H9 (cell line): Measurements from ENCODE around the gene GLYATL1. TPM values are rescaled to one million over a fixed set of nuclear protein-coding genes. Genes with fewer than 3 reads are reported as not detected.

Experiments used
- DNase-seq: peaks from one replicate; pipeline ENCODE4 v3.0.0-alpha.2; 2017
- H2AFZ ChIP-seq: one replicate; pipeline ENCODE4 v1.6.1; 2013; ENCODE audit warnings: mild to moderate bottlenecking, low read length, control low read depth, moderate library complexity
- H2AK5ac ChIP-seq: 2 replicates; pipeline ENCODE4 v1.6.1; 2013; ENCODE audit warnings: low read length, control low read depth, mixed read lengths; ENCODE audit not compliant: insufficient read length
- H2BK120ac ChIP-seq: one replicate; pipeline ENCODE4 v1.6.1; 2013; ENCODE audit warnings: low read depth, mild to moderate bottlenecking, low read length, control low read depth, inconsistent platforms; ENCODE audit not compliant: poor library complexity, severe bottlenecking
- H2BK12ac ChIP-seq: 2 replicates; pipeline ENCODE4 v1.6.1; 2013; ENCODE audit warnings: low read length, control low read depth, mixed read lengths, low read depth; ENCODE audit not compliant: insufficient read length
- H2BK15ac ChIP-seq: 2 replicates; pipeline ENCODE4 v1.6.1; 2013; ENCODE audit warnings: low read depth, low read length, control low read depth
- H2BK20ac ChIP-seq: one replicate; pipeline ENCODE4 v1.6.1; 2013; ENCODE audit warnings: low read depth, mild to moderate bottlenecking, low read length, control low read depth, inconsistent platforms; ENCODE audit not compliant: poor library complexity, severe bottlenecking
- H2BK5ac ChIP-seq: 2 replicates; pipeline ENCODE4 v1.6.1; 2013; ENCODE audit warnings: low read length, control low read depth, mixed read lengths; ENCODE audit not compliant: insufficient read length
- H3K14ac ChIP-seq: 2 replicates; pipeline ENCODE4 v1.6.1; 2013; ENCODE audit warnings: low read length, control low read depth; ENCODE audit not compliant: insufficient read depth
- H3K18ac ChIP-seq: 2 replicates; pipeline ENCODE4 v1.6.1; 2013; ENCODE audit warnings: low read depth, mild to moderate bottlenecking, mixed read lengths, low read length, control low read depth; ENCODE audit not compliant: insufficient read length
- H3K23ac ChIP-seq: 2 replicates; pipeline ENCODE4 v1.6.1; 2013; ENCODE audit warnings: low read length, control low read depth, mixed read lengths, low read depth; ENCODE audit not compliant: insufficient read length
- H3K23me2 ChIP-seq: 2 replicates; pipeline ENCODE4 v1.6.1; 2013; ENCODE audit warnings: low read depth, mild to moderate bottlenecking, mixed read lengths, low read length, control low read depth; ENCODE audit not compliant: insufficient read length, poor library complexity, severe bottlenecking
- H3K27ac ChIP-seq: 2 replicates; pipeline ENCODE4 v1.5.1; 2013; ENCODE audit warnings: low read length, control low read depth, mixed read lengths, low read depth; ENCODE audit not compliant: insufficient read length
- H3K27me3 ChIP-seq: 2 replicates; pipeline ENCODE4 v1.6.1; 2013; ENCODE audit warnings: low read length, control low read depth, inconsistent platforms; ENCODE audit not compliant: insufficient read depth
- H3K4ac ChIP-seq: 2 replicates; pipeline ENCODE4 v1.6.1; 2013; ENCODE audit warnings: low read depth, mild to moderate bottlenecking, control low read depth, inconsistent platforms, low read length, moderate library complexity
- H3K4me1 ChIP-seq: 2 replicates; pipeline ENCODE4 v1.6.1; 2013; ENCODE audit warnings: low read length, control low read depth, inconsistent platforms; ENCODE audit not compliant: insufficient read depth
- H3K4me2 ChIP-seq: 2 replicates; pipeline ENCODE4 v1.6.1; 2013; ENCODE audit warnings: low read length, control low read depth, mixed read lengths; ENCODE audit not compliant: insufficient read length, insufficient read depth
- H3K56ac ChIP-seq: 2 replicates; pipeline ENCODE4 v1.6.1; 2013; ENCODE audit warnings: low read depth, mild to moderate bottlenecking, mixed read lengths, low read length, control low read depth; ENCODE audit not compliant: insufficient read length
- H3K79me1 ChIP-seq: 2 replicates; pipeline ENCODE4 v1.6.1; 2013; ENCODE audit warnings: low read depth, mild to moderate bottlenecking, moderate library complexity, low read length, control low read depth, inconsistent platforms; ENCODE audit not compliant: insufficient read depth, poor library complexity, severe bottlenecking
- H3K79me2 ChIP-seq: 2 replicates; pipeline ENCODE4 v1.6.1; 2013; ENCODE audit warnings: low read length, control low read depth, inconsistent platforms; ENCODE audit not compliant: insufficient read depth
- H3K9ac ChIP-seq: 2 replicates; pipeline ENCODE4 v1.6.1; 2013; ENCODE audit warnings: low read length, control low read depth, mixed read lengths; ENCODE audit not compliant: insufficient read length; ENCODE audit errors: extremely low read depth
- H3K9me3 ChIP-seq: one replicate; pipeline ENCODE4 v1.6.1; 2013; ENCODE audit warnings: low read depth, low read length, inconsistent platforms; ENCODE audit not compliant: control insufficient read depth
- H3T11ph ChIP-seq: one replicate; pipeline ENCODE4 v1.6.1; 2013; ENCODE audit warnings: mild to moderate bottlenecking, low read length, control low read depth, inconsistent platforms
- H4K20me1 ChIP-seq: one replicate; pipeline ENCODE4 v1.6.1; 2013; ENCODE audit not compliant: control insufficient read depth, insufficient read length, insufficient read depth
- H4K5ac ChIP-seq: 2 replicates; pipeline ENCODE4 v1.6.1; 2013; ENCODE audit warnings: low read depth, mild to moderate bottlenecking, mixed read lengths, low read length, control low read depth; ENCODE audit not compliant: insufficient read length
- H4K8ac ChIP-seq: replicated peaks from 2 replicates; pipeline ENCODE4 v1.6.1; 2013; ENCODE audit warnings: low read length, control low read depth, mixed read lengths, low read depth; ENCODE audit not compliant: insufficient read length
- H4K91ac ChIP-seq: 2 replicates; pipeline ENCODE4 v1.6.1; 2013; ENCODE audit warnings: low read depth, mild to moderate bottlenecking, moderate library complexity, mixed read lengths, low read length, control low read depth; ENCODE audit not compliant: insufficient read length
- H3K27ac Mint-ChIP-seq, 3 experiments: 2 replicates in 2 of 3; 3 replicates in 1 of 3; pipeline ENCODE4 v1.8.0; 2020 to 2021; ENCODE audit warnings: mixed read lengths in 3 of 3, mild to moderate bottlenecking in 1 of 3, moderate library complexity in 1 of 3
- H3K27me3 Mint-ChIP-seq: 2 replicates; pipeline ENCODE4 v1.8.0; 2021; ENCODE audit warnings: low read depth, mild to moderate bottlenecking, moderate library complexity, mixed read lengths
- H3K36me3 Mint-ChIP-seq, 3 experiments: 2 replicates in 2 of 3; 3 replicates in 1 of 3; pipeline ENCODE4 v1.8.0; 2020 to 2021; ENCODE audit warnings: low read depth in 3 of 3, mixed read lengths in 3 of 3; ENCODE audit not compliant: insufficient read depth in 1 of 3
- H3K4me1 Mint-ChIP-seq, 2 experiments: 2 replicates each; pipeline ENCODE4 v1.8.0; 2020; ENCODE audit warnings: mixed read lengths in 2 of 2
- H3K4me3 Mint-ChIP-seq, 2 experiments: 2 replicates in 1 of 2; 3 replicates in 1 of 2; pipeline ENCODE4 v1.8.0; 2020 to 2021; ENCODE audit warnings: mild to moderate bottlenecking in 2 of 2, mixed read lengths in 2 of 2, moderate library complexity in 1 of 2
- H3K9me3 Mint-ChIP-seq, 2 experiments: 2 replicates in 1 of 2; 3 replicates in 1 of 2; pipeline ENCODE4 v1.8.0; 2020; ENCODE audit warnings: mild to moderate bottlenecking in 2 of 2, mixed read lengths in 2 of 2, moderate library complexity in 1 of 2
- CTCF ChIP-seq: fragments of 200-600 bp; sonication (generic); conservative IDR thresholded peaks from 3 replicates; pipeline ENCODE4 v1.8.0; 2021; ENCODE audit warnings: antibody characterized with exemption, mild to moderate bottlenecking
- WGBS: extraction: QIAGEN DNeasy Blood & Tissue Kit; methylation state at CpG from one replicate; pipeline ENCODE4 v1.1.7; 2013; ENCODE audit warnings: missing lambda C conversion rate, low lambda C conversion rate, mixed read lengths; ENCODE audit not compliant: insufficient read length; ENCODE audit errors: extremely low coverage; 5-methylcytosine and 5-hydroxymethylcytosine counted together
- total RNA-seq: library from RNA; stranded (reverse); gene quantifications from 2 replicates; pipeline ENCODE4 v1.2.1, GENCODE V29; 2021

GLYATL1 gene
- total RNA-seq, 1 experiment from 2014 or later, result 2.8 TPM

DNA sequence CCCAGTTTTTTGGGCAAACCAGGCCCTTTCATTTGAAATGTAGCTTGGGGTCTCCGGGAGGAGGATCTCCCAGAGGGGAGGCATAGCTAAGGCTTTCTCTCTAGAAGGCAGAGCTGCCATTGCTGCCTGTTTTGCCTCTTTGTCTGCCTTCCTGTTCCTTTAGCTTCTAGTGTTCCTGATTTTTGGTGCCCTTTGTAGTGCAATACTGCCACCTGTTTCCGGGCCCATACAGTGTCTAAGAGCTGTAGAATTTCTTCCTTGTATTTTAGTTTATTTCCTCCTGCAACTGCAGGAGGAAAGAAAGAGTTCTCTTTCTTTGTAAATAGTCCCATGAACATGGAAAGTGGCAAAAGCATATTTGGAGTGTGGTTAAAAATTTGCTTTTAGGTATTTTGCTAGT is 19.3 kb upstream of the GLYATL1 start:
- no peak overlapping the region for H3K14ac ChIP-seq
- Mint-ChIP-seq H3K4me1 (peaks cover 21 to 26% of the 10 kb centered on the region in 2 experiments), H3K9me3 (peaks cover 22 to 25% of the 10 kb centered on the region in 2 experiments), H3K27me3 (peaks cover 11% of the 10 kb centered on the region), H3K27ac (no peak overlapping the region), H3K36me3 (peaks cover 2 to 6% (median 6%) of the 10 kb centered on the region in 3 experiments; a peak in 5 of 7 replicates), H3K4me3 (no peak overlapping the region)
- no peak overlapping the region for H2BK12ac ChIP-seq
- no peak overlapping the region for H2BK120ac ChIP-seq
- no peak overlapping the region for H4K5ac ChIP-seq
- H2BK5ac ChIP-seq, result no peak overlapping the region
- H3T11ph ChIP-seq, result no peak overlapping the region
- H3K9me3 ChIP-seq, result peaks cover 8% of the 10 kb centered on the region
- no peak overlapping the region for H3K4ac ChIP-seq
- H3K56ac ChIP-seq, result no peak overlapping the region
- no peaks in the 10 kb centered on the region for H3K27me3 ChIP-seq
- no peak overlapping the region for H2BK20ac ChIP-seq
- DNase-seq, result no peak
- no CpG with 5 or more reads among the region's 2 CpGs for WGBS
- H3K23me2 ChIP-seq, result no peaks in the 10 kb centered on the region
- H4K91ac ChIP-seq, result no peak overlapping the region
- H2BK15ac ChIP-seq, result no peak overlapping the region
- no peak overlapping the region for H2AFZ ChIP-seq
- no peak overlapping the region for H3K23ac ChIP-seq
- TF ChIP-seq CTCF, result no peak
- H3K9ac ChIP-seq, result no peak overlapping the region
- no peaks in the 10 kb centered on the region for H3K79me2 ChIP-seq
- H3K4me2 ChIP-seq, result no peak overlapping the region
- no peak overlapping the region for H2AK5ac ChIP-seq
- H3K4me1 ChIP-seq, result no peaks in the 10 kb centered on the region
- no peak overlapping the region for H4K8ac ChIP-seq
- no peaks in the 10 kb centered on the region for H4K20me1 ChIP-seq
- no peaks in the 10 kb centered on the region for H3K79me1 ChIP-seq
- H3K18ac ChIP-seq, result no peak overlapping the region
- no peak overlapping the region for H3K27ac ChIP-seq
